ENCODE data around the gene VPS45. TPM values are rescaled to one million over a fixed set of nuclear protein-coding genes. Genes with fewer than 3 reads are reported as not detected.

Gene VPS45
- total and polyA plus RNA-seq, 2 of the 13 experiments (the other 11 are each of a cell fraction or from before 2014, with no cell fraction given): 15.2 to 25.2 TPM

DNA sequence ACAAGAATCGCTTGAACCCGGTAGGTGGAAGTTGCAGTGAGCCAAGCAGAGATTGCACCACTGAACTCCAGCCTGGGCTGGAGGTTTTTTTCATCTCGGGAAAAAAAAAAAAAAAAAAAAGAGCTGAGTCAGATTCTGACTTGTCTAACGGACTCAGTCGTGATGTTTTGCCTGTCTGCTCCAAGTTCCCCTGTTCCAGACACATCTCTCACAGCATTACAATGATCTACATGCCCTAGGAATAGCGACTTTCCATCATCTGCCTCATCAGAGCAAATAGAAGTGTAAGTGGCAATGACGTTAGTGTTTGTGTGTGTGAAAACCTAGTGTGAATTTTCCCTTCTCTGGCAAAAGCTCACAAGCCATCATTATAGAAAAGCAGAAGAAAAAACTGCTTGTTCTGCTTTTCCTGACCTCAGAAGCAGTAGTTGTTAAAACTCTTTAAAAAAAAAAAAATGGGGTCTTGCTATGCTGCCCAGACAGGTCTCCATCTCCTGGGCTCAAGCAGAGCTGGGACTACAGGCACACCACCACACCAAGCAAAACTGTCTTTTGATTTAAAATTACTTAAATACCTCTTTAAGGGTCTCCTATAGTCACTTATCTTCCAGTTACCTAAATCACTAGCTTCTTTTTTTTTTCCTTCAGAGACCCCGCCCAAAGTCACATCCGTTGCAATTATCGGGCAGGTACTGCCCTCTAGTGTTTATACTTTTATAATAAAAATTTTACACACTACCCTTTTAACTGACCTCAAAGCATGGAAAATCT, 119.4 kb downstream of the VPS45 start:
- Histone ChIP-seq H3K9me3 (ENCODE audit: low read length) (no peaks in the 10 kb centered on the region), H3K9ac (ENCODE audit: insufficient read depth, low read depth, low read length) (peak overlapping the region; percentile 41), H3K27ac (ENCODE audit: extremely low read length, insufficient read depth, low read length) (no peak overlapping the region), H3K4me2 (ENCODE audit: low read depth, low read length) (peak overlapping the region; percentile 97), H3K27me3 (ENCODE audit: control insufficient read depth in 1 of 2, insufficient read depth in 2 of 2, low read length in 2 of 2) (peaks cover 0 to 3% of the 10 kb centered on the region in 2 experiments; a peak in 2 of 5 replicates), H3K4me1 (ENCODE audit: insufficient read depth, low read length) (peaks cover 34% of the 10 kb centered on the region), H2AFZ (ENCODE audit: low read length) (peak overlapping the region; percentile 93), H3K4me3 (replicated peaks in 1 of 3; ENCODE audit: insufficient read depth in 1 of 3, low read depth in 2 of 3, low read length in 3 of 3) (peak overlapping the region; percentile 35 to 55 (median 45)), H3K36me3 (replicated peaks in 1 of 2; ENCODE audit: control insufficient read depth in 1 of 2, insufficient read depth in 2 of 2, low read length in 2 of 2) (no peaks in the 10 kb centered on the region), H4K20me1 (ENCODE audit: insufficient read depth, low read length) (no peaks in the 10 kb centered on the region), H3K79me2 (ENCODE audit: insufficient read depth, low read length) (no peaks in the 10 kb centered on the region)
- ChIA-PET POLR2A (interaction anchor here (0.6 to 2.1 kb wide), 4 partner anchors 21 to 1353 kb away, joined by 3 to 18 read pairs (median 4); partner anchors contain the start of gene TUFT1), CTCF (ENCODE audit: low intra/inter-chr PET ratio, low total read pairs) (interaction anchor here (1.0 to 2.5 kb wide), 5 partner anchors 18 to 299 kb away, joined by 3 to 12 read pairs (median 4); a partner anchor contains a TSS)
- peak; percentile 46 for DNase-seq (ENCODE audit: low spot score)
- FAIRE-seq: no peak
- WGBS (ENCODE audit: low lambda C conversion rate): 0% methylated on average over 10 of the region's 10 CpGs
- no TSS peak for BruUV-seq (replicated peaks)
- intact Hi-C loops (cut with micrococcal nuclease; ENCODE audit: unreplicated experiment) (loop anchor here (2.0 kb wide), 1 partner anchor 224 kb away; no protein-coding TSS in a partner anchor), in situ Hi-C loops (cut with HindIII; ENCODE audit: extremely low pct_ligation_motif_present, low pct_unique_long_range_greater_than_20kb) (no loop called here)
- ATAC-seq: peak; percentile 74
- TF ChIP-seq SRSF1 (optimal IDR thresholded peaks at IDR 0.05; ENCODE audit: low read depth, low read length) (no peak), ZMYM4 (CRISPR knock-in tag; IDR thresholded peaks at IDR 0.05) (no peak), RELA (CRISPR knock-in tag; IDR thresholded peaks at IDR 0.05) (no peak), NCOA2 (CRISPR knock-in tag; IDR thresholded peaks at IDR 0.05) (no peak), RAD21 (CRISPR knock-in tag; IDR thresholded peaks at IDR 0.05) (peak; percentile 17; the same call in 1 of the 2 replicates), HNRNPUL1 (IDR thresholded peaks at IDR 0.05; ENCODE audit: low read depth, low read length) (no peak), IRX3 (CRISPR knock-in tag; IDR thresholded peaks at IDR 0.05; ENCODE audit: borderline replicate concordance, low read depth) (no peak), MEIS2 (CRISPR knock-in tag; IDR thresholded peaks at IDR 0.05) (no peak), ATRX (CRISPR knock-in tag; IDR thresholded peaks at IDR 0.05; ENCODE audit: borderline replicate concordance) (no peak), CREM (IDR thresholded peaks at IDR 0.05) (no peak), CREM (CRISPR knock-in tag; IDR thresholded peaks at IDR 0.05) (no peak), SAFB2 (CRISPR knock-in tag; IDR thresholded peaks at IDR 0.05; ENCODE audit: borderline replicate concordance, low read depth) (no peak), WIZ (CRISPR knock-in tag; IDR thresholded peaks at IDR 0.05) (no peak), SP1 (IDR thresholded peaks at IDR 0.05) (no peak), SP1 (CRISPR knock-in tag; IDR thresholded peaks at IDR 0.05) (no peak), JARID2 (CRISPR knock-in tag; IDR thresholded peaks at IDR 0.05; ENCODE audit: insufficient replicate concordance) (no peak), CEBPB (IDR thresholded peaks at IDR 0.05; ENCODE audit: borderline replicate concordance, low read depth, low read length) (0 out of 2 replicates have a peak, but pooled peaks have one; percentile 5), KDM2A (CRISPR knock-in tag; IDR thresholded peaks at IDR 0.05; ENCODE audit: borderline replicate concordance, low read depth) (no peak), ZMYM3 (CRISPR knock-in tag; IDR thresholded peaks at IDR 0.05) (peak; percentile 59)
- TF ChIP-seq, protein P1, sequence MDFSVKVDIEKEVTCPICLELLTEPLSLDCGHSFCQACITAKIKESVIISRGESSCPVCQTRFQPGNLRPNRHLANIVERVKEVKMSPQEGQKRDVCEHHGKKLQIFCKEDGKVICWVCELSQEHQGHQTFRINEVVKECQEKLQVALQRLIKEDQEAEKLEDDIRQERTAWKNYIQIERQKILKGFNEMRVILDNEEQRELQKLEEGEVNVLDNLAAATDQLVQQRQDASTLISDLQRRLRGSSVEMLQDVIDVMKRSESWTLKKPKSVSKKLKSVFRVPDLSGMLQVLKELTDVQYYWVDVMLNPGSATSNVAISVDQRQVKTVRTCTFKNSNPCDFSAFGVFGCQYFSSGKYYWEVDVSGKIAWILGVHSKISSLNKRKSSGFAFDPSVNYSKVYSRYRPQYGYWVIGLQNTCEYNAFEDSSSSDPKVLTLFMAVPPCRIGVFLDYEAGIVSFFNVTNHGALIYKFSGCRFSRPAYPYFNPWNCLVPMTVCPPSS (IDR thresholded peaks at IDR 0.05): no peak
- TF ChIP-seq, protein P2, sequence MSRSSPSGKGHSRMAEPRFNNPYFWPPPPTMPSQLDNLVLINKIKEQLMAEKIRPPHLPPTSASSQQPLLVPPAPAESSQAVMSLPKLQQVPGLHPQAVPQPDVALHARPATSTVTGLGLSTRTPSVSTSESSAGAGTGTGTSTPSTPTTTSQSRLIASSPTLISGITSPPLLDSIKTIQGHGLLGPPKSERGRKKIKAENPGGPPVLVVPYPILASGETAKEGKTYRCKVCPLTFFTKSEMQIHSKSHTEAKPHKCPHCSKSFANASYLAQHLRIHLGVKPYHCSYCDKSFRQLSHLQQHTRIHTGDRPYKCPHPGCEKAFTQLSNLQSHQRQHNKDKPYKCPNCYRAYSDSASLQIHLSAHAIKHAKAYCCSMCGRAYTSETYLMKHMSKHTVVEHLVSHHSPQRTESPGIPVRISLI (CRISPR knock-in tag; IDR thresholded peaks at IDR 0.05; ENCODE audit: borderline replicate concordance): peak; percentile 74
- TF ChIP-seq, protein P3, sequence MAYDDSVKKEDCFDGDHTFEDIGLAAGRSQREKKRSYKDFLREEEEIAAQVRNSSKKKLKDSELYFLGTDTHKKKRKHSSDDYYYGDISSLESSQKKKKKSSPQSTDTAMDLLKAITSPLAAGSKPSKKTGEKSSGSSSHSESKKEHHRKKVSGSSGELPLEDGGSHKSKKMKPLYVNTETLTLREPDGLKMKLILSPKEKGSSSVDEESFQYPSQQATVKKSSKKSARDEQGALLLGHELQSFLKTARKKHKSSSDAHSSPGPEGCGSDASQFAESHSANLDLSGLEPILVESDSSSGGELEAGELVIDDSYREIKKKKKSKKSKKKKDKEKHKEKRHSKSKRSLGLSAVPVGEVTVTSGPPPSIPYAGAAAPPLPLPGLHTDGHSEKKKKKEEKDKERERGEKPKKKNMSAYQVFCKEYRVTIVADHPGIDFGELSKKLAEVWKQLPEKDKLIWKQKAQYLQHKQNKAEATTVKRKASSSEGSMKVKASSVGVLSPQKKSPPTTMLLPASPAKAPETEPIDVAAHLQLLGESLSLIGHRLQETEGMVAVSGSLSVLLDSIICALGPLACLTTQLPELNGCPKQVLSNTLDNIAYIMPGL (CRISPR knock-in tag; IDR thresholded peaks at IDR 0.05; ENCODE audit: borderline replicate concordance in 1 of 2, low read depth in 1 of 2): no peak

Measured in HepG2 (cell line).